Measurements from ENCODE around the gene STAC.
"Not testable (repeated sequence)": the region's sequence is repeated elsewhere in the genome, so short reads cannot be mapped to it uniquely, and the experiment has no call there.

Gene STAC

GRCh38 chr3:36482256-36482655, 102.0 kb downstream of the STAC start:
- no peak for FAIRE-seq

- FAIRE-seq: no peak
Measured at GRCh38 chr3:36482880-36483279, 102.6 kb downstream of the STAC start.

GRCh38 chr3:36483709-36484108, 103.4 kb downstream of the STAC start:
- no peak for FAIRE-seq

GRCh38 chr3:36484386-36484785, 104.1 kb downstream of the STAC start:
- no peak for FAIRE-seq

- no peak for FAIRE-seq
Measured at GRCh38 chr3:36486009-36486795, 105.9 kb downstream of the STAC start.

- no peak for FAIRE-seq
Measured at GRCh38 chr3:36487616-36488015, 107.3 kb downstream of the STAC start.

- no peak for FAIRE-seq
Measured at GRCh38 chr3:36488077-36488789, 107.9 kb downstream of the STAC start.

- FAIRE-seq: no peak
Measured at GRCh38 chr3:36489101-36489500, 108.8 kb downstream of the STAC start.

- FAIRE-seq: no peak
Measured at GRCh38 chr3:36489679-36490425, 109.5 kb downstream of the STAC start.

- no peak for FAIRE-seq
Measured at GRCh38 chr3:36493051-36493450, 112.7 kb downstream of the STAC start.

- no peak for FAIRE-seq
Measured at GRCh38 chr3:36494461-36495109, 114.3 kb downstream of the STAC start.

- FAIRE-seq: no peak
Measured at GRCh38 chr3:36496684-36497633, 116.7 kb downstream of the STAC start.

GRCh38 chr3:36500053-36500452, 119.7 kb downstream of the STAC start:
- not testable (repeated sequence) for FAIRE-seq

- no peak for FAIRE-seq
Measured at GRCh38 chr3:36501616-36502015, 121.3 kb downstream of the STAC start.

- FAIRE-seq: no peak
Measured at GRCh38 chr3:36505393-36505792, 125.1 kb downstream of the STAC start.

GRCh38 chr3:36511791-36512486, 131.6 kb downstream of the STAC start:
- FAIRE-seq: no peak

- no peak for FAIRE-seq
Measured at GRCh38 chr3:36512555-36512954, 132.3 kb downstream of the STAC start.

- FAIRE-seq: no peak
Measured at GRCh38 chr3:36514171-36514570, 133.9 kb downstream of the STAC start.

- FAIRE-seq: no peak
Measured at GRCh38 chr3:36519682-36520081, 139.4 kb downstream of the STAC start.

GRCh38 chr3:36520241-36521006, 140.1 kb downstream of the STAC start:
- no peak for FAIRE-seq

GRCh38 chr3:36521007-36521379, 140.7 kb downstream of the STAC start:
- no peak for FAIRE-seq

Data from TTC549 (cell line).